T-helper 2 cell (primary cell): ENCODE results near the gene LYRM2.

Experiments
- DNase-seq, 5 experiments: peaks; one replicate each; pipeline versions ENCODE4 v3.0.0 to v3.0.0-alpha.2; 2012 to 2022

Gene LYRM2

GRCh38 chr6:89553431-89553830, 85.1 kb downstream of the LYRM2 start:
- no peak for DNase-seq

DNA sequence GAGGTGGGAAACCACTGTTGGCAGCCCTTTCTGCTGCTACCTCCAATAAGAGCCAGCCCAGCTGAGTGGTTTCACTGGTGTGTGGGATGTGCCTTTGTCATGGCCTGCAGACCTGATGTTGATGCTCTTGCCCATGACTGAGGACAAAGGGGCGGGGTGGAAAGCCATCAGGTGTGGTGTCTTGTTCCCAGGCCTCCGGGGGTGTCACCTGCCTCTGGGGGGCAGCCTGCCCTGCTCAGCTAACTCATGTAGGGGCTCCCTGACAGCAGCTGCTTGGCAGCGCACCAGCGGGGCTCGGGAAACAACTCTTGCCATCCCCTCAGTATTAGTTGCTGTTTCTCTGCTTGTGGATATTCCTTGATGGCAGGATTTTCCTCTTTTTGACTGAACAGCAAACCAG, 91.3 kb downstream of the LYRM2 start:
- DNase-seq, result no peak

GRCh38 chr6:89542866-89543265, 95.7 kb downstream of the LYRM2 start:
- DNase-seq, result no peak

DNA sequence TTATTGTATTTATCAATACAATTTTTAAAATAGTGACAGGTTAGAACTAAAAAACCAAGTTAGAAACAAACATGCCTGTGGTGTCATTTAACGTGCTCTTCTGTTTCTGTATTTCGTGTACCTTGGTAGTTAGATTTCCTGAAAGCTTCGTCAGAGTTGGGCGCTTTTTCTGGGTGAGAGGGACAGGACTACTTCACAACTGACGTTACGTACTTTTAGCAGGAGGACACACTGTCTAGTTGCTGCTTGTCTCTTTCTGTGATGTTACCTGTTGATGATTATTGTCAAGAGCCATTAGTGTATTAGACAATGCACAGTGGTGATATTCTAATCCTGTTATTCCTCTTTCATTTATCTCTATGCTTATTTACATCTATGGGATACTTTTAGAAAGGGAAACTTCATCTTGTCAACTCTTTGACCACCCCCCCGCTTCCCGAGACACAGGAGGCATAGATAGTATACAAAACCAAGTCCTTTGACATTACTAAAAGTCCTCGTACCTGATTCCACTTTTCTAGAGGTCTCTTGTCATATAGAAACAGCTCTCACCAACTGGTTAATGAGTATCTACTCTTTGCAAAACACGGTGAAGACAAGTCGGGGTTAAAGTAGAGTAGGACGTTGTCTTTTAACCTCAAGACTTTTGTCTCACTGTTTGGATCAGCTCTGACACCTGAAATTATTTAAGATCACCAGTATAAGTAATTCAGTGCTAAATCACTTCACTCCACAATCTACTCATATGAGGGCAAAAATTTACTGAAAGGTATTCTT, 96.3 kb downstream of the LYRM2 start:
- no peak for DNase-seq

DNA sequence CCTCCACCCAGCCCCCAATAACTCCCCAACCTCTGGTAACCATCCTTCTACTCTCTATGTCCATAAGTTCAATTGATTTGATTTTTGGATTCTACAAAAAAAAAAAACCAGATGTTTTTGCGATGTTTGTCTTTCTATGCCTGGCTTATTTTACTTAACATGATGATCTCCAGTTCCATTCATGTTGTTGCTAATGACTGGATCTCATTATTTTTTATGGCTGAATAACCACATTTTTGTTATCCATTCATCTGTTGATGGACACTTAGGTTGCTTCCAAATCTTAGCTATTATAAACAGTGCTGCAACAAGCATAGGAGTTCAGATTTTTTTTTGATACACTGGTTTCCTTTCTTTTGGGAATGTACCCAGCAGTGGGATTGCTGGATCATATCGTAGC, 98.8 kb downstream of the LYRM2 start:
- no peak for DNase-seq

GRCh38 chr6:89536231-89536630, 102.3 kb downstream of the LYRM2 start:
- DNase-seq, result no peak

- DNase-seq, result no peak
Observed at GRCh38 chr6:89530982-89531381, 107.6 kb downstream of the LYRM2 start.

- DNase-seq, result no peak
Observed at GRCh38 chr6:89528866-89529265, 109.7 kb downstream of the LYRM2 start.

- peak in 1 of 5 experiments; percentile 34 for DNase-seq
Observed at GRCh38 chr6:89527634-89528033, 110.9 kb downstream of the LYRM2 start.

GRCh38 chr6:89526563-89526869, 112.0 kb downstream of the LYRM2 start:
- DNase-seq, result no peak

GRCh38 chr6:89525786-89526562, 112.6 kb downstream of the LYRM2 start:
- DNase-seq, result no peak

DNA sequence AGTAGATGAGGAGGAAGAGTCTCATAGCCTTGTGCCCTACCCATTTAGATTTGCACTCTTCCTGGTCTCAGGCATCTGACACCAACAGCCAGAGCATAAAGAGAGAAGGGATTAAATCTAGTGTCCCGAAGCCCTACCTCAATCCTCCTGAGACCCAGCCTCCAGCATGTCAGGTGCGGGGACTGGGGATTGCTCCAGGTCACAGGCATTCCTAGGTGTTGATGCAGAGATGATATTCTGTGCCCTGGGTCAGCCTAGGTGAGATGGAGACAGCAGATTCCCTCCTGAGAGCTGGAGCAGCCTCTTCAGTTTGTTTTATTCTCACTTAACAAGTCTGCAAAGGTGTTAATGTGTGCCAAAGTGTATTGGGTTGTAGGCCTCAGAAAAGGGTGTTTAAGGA, 115.8 kb downstream of the LYRM2 start:
- DNase-seq, result no peak

- DNase-seq, result no peak
Observed at GRCh38 chr6:89520736-89521135, 117.8 kb downstream of the LYRM2 start.

- no peak for DNase-seq
Observed at GRCh38 chr6:89518352-89519055, 120.0 kb downstream of the LYRM2 start.
